ENCODE results near the gene ADAMTS12.

GRCh38 chr5:33828626-33829308 is 63.0 kb downstream of the ADAMTS12 start:
- TF ChIP-seq POLR2AphosphoS5 (IDR thresholded peaks at IDR 0.05; ENCODE audit: low read depth, low read length): no peak
- TF ChIP-seq POLR2A (IDR thresholded peaks at IDR 0.05; ENCODE audit: low read depth, low read length): no peak
- TF ChIP-seq POU2F2 (IDR thresholded peaks at IDR 0.05; ENCODE audit: low read depth, low read length): no peak
- TF ChIP-seq SPI1 (IDR thresholded peaks at IDR 0.05; ENCODE audit: low read depth, low read length): no peak
